Endothelial cell of umbilical vein (primary cell): Measurements from ENCODE around the gene NCAPH2. TPM values are rescaled to one million over a fixed set of nuclear protein-coding genes. Genes with fewer than 3 reads are reported as not detected.

Experiments
- BruUV-seq: library from RNA; stranded (reverse); fragments of 400-500 nt; replicated peaks from 2 replicates; lab custom pipeline; 2021; lab: Mats Ljungman, UMichigan
- CTCF ChIA-PET: fragments of 300-600, 350-600 bp; sonication (Branson Sonifier 250); formaldehyde crosslinking; loops from one replicate; lab custom pipeline; 2021; ENCODE audit warnings: antibody characterized with exemption, inconsistent platforms; lab: Charles Lee
- POLR2A ChIA-PET: fragments of 300-600, 350-600 bp; sonication (Branson Sonifier 250); formaldehyde crosslinking; loops from one replicate; lab custom pipeline; 2021; ENCODE audit warnings: antibody characterized with exemption, inconsistent platforms; lab: Charles Lee
- DNase-seq: peaks from one replicate; pipeline ENCODE4 v3.0.0-alpha.2; 2011; ENCODE audit warnings: low read depth, low spot score
- FAIRE-seq: peaks from 2 replicates; lab custom pipeline; 2011; peaks lifted over from hg19 to GRCh38; lab: Jason Lieb, UNC
- H2AFZ ChIP-seq: 2 replicates; pipeline ENCODE4 v1.6.0; 2012; ENCODE audit warnings: low read depth, low read length, control low read depth, inconsistent platforms
- H3K27ac ChIP-seq: 2 replicates; pipeline ENCODE4 v1.5.1; 2011; ENCODE audit warnings: low read depth, mild to moderate bottlenecking, control low read depth, low read length, moderate library complexity; ENCODE audit not compliant: insufficient read depth
- H3K27me3 ChIP-seq, 2 experiments: 2 replicates each; pipeline versions ENCODE4 v1.6.0 to v1.6.1; 2011; ENCODE audit warnings: low read length in 2 of 2, mixed read lengths in 1 of 2; ENCODE audit not compliant: control insufficient read depth in 2 of 2, insufficient read depth in 2 of 2
- H3K36me3 ChIP-seq, 2 experiments: 2 replicates in 1 of 2; 3 replicates in 1 of 2; pipeline ENCODE4 v1.5.1; 2011; ENCODE audit warnings: low read length in 2 of 2, mild to moderate bottlenecking in 1 of 2, moderate library complexity in 1 of 2; ENCODE audit not compliant: control insufficient read depth in 2 of 2, insufficient read depth in 2 of 2; ENCODE audit errors: extremely low read depth in 1 of 2
- H3K4me1 ChIP-seq: 3 replicates; pipeline ENCODE4 v1.5.1; 2011; ENCODE audit warnings: mild to moderate bottlenecking, low read length; ENCODE audit not compliant: control insufficient read depth, insufficient read depth; ENCODE audit errors: extremely low read depth
- H3K4me2 ChIP-seq: 2 replicates; pipeline ENCODE4 v1.6.1; 2011; ENCODE audit warnings: low read length, control low read depth, mixed read lengths; ENCODE audit not compliant: insufficient read depth
- H3K4me3 ChIP-seq, 3 experiments: fragments of 200-600 bp in 1 of 3; sonication (generic), shearing (Covaris generic) in 1 of 3; replicated peaks in 1 of 3; 2 replicates each; pipeline ENCODE4 v1.5.1; 2011 to 2016; ENCODE audit warnings: control low read depth in 3 of 3, low read length in 3 of 3, mild to moderate bottlenecking in 2 of 3, inconsistent platforms in 1 of 3, low read depth in 1 of 3, moderate library complexity in 1 of 3; ENCODE audit not compliant: insufficient read depth in 1 of 3
- H3K79me2 ChIP-seq: 2 replicates; pipeline ENCODE4 v1.6.0; 2012; ENCODE audit warnings: low read length, inconsistent platforms; ENCODE audit not compliant: control insufficient read depth, insufficient read depth
- H3K9ac ChIP-seq: replicated peaks from 2 replicates; pipeline ENCODE3; 2011; ENCODE audit warnings: low read length, control low read depth; ENCODE audit not compliant: insufficient read depth; ENCODE audit errors: extremely low read depth
- H3K9me1 ChIP-seq: replicated peaks from 3 replicates; pipeline ENCODE4 v1.6.0; 2011; ENCODE audit warnings: mild to moderate bottlenecking, low read length; ENCODE audit not compliant: control insufficient read depth, insufficient read depth; ENCODE audit errors: extremely low read depth
- H3K9me3 ChIP-seq: replicated peaks from 2 replicates; pipeline ENCODE4 v1.5.1; 2012; ENCODE audit warnings: low read length, inconsistent platforms; ENCODE audit not compliant: control insufficient read depth, insufficient read depth
- H4K20me1 ChIP-seq: replicated peaks from 2 replicates; pipeline ENCODE3; 2011; ENCODE audit warnings: mild to moderate bottlenecking, low read length; ENCODE audit not compliant: control insufficient read depth, insufficient read depth; ENCODE audit errors: extremely low read depth
- EZH2 ChIP-seq: IDR thresholded peaks from 2 replicates; pipeline ENCODE4 v1.6.1; 2012; ENCODE audit warnings: borderline replicate concordance, low read depth, mild to moderate bottlenecking, moderate library complexity, low read length, inconsistent platforms; ENCODE audit not compliant: severe bottlenecking
- FOS ChIP-seq: IDR thresholded peaks from 2 replicates; pipeline ENCODE4 v1.6.1; 2011; ENCODE audit warnings: mild to moderate bottlenecking, low read length, moderate library complexity, borderline replicate concordance; ENCODE audit not compliant: insufficient read depth
- GATA2 ChIP-seq: IDR thresholded peaks from 2 replicates; pipeline ENCODE4 v1.7.0; 2011; ENCODE audit warnings: low read depth, mild to moderate bottlenecking, moderate library complexity, mixed read lengths, low read length; ENCODE audit not compliant: insufficient read length, insufficient read depth
- JUN ChIP-seq: IDR thresholded peaks from 2 replicates; pipeline ENCODE4 v1.6.1; 2011; ENCODE audit warnings: borderline replicate concordance, low read depth; ENCODE audit not compliant: insufficient read length, insufficient read depth
- MAX ChIP-seq: IDR thresholded peaks from 2 replicates; pipeline ENCODE4 v1.6.1; 2011; ENCODE audit not compliant: insufficient read depth, insufficient read length
- MYC ChIP-seq: IDR thresholded peaks from one replicate; pipeline ENCODE4 v1.6.1; 2011; ENCODE audit warnings: mild to moderate bottlenecking, low read depth, low read length
- POLR2A ChIP-seq: IDR thresholded peaks from 2 replicates; pipeline ENCODE4 v1.6.1; 2012; ENCODE audit warnings: low read depth, mild to moderate bottlenecking, control low read depth, low read length
- POLR2AphosphoS5 ChIP-seq: IDR thresholded peaks from 2 replicates; pipeline ENCODE4 v1.6.1; 2012; ENCODE audit warnings: low read depth, mild to moderate bottlenecking, control low read depth, low read length, moderate library complexity; ENCODE audit not compliant: insufficient read depth
- dilution Hi-C: fragments of 300-500 bp; cut with MboI; formaldehyde crosslinking; loops from one replicate; pipeline ENCODE4 v1.15.0; 2019; ENCODE audit warnings: low sequenced_read_pairs; ENCODE audit not compliant: extremely low pct_ligation_motif_present
- intact Hi-C: fragments of 100-400 bp; cut with micrococcal nuclease; formaldehyde crosslinking; loops from one replicate; pipeline ENCODE4 v1.10.0; 2022
- polyA plus RNA-seq, 4 experiments: library from polyadenylated mRNA; depleted of rRNA in 3 of 4; stranded (reverse) in 3 of 4; unstranded in 1 of 4; fragments of >200 nt; gene quantifications; 2 replicates each; pipeline versions ENCODE4 v1.2.1 to v1.2.3, GENCODE V29; 2011 to 2012; ENCODE audit warnings: missing spikeins in 1 of 4
- total RNA-seq: library from RNA; stranded (reverse); gene quantifications from 2 replicates; pipeline ENCODE4 v1.2.3, GENCODE V29; 2021
- TF ChIP-seq, protein P1 (sequence below), 2 donors: IDR thresholded peaks; 1 replicate in 1 of 2; 2 replicates in 1 of 2; pipeline ENCODE4 v1.5.1; 2011; ENCODE audit warnings: low read length in 2 of 2, mild to moderate bottlenecking in 2 of 2, moderate library complexity in 2 of 2, control low read depth in 1 of 2, inconsistent platforms in 1 of 2, low read depth in 1 of 2; ENCODE audit not compliant: insufficient read depth in 1 of 2; ENCODE audit errors: extremely low read depth in 1 of 2

NCAPH2 gene
- total and polyA plus RNA-seq, 2 donors (not counting 3 experiments of a cell fraction or from before 2014, with no cell fraction given), result 42.4 to 43.2 TPM

DNA sequence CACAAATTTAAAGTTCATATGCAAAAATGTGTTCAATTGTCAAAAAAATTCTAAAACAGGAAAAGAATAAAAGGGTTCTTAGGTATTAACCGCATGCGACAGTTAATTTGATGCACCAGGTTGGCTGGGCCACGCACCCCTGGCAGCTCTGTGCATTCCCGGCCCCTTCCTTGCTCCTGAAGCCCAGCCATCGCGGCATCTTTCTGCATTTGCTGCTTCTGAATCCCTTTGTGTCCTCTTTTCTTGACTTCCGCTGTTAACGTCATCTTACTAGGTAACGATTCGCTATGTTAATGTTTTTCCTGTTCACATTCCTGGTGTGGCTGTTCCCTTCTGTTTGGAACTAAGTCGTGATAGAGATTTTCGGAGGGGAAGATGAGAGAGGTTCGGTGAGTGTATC, 29.7 kb downstream of the NCAPH2 start:
- intact Hi-C loops (no loop called here), dilution Hi-C loops (no loop called here)
- Histone ChIP-seq H3K9me3 (no peaks in the 10 kb centered on the region), H3K9ac (no peak overlapping the region), H3K27me3 (peaks cover 0 to 1% of the 10 kb centered on the region in 2 experiments), H3K27ac (no peak overlapping the region), H4K20me1 (no peaks in the 10 kb centered on the region), H3K79me2 (no peaks in the 10 kb centered on the region), H3K36me3 (no peaks in the 10 kb centered on the region), H2AFZ (no peak overlapping the region), H3K9me1 (no peaks in the 10 kb centered on the region), H3K4me2 (no peak overlapping the region), H3K4me3 (no peak overlapping the region), H3K4me1 (no peaks in the 10 kb centered on the region)
- FAIRE-seq (no peak), DNase-seq (no peak)
- no TSS peak for BruUV-seq
- POLR2A ChIA-PET, result no interaction called here
- TF ChIP-seq EZH2 (no peak), POLR2A (no peak), FOS (no peak), GATA2 (no peak), MAX (no peak), MYC (no peak), JUN (no peak), POLR2AphosphoS5 (no peak)
- TF ChIP-seq, protein P1, sequence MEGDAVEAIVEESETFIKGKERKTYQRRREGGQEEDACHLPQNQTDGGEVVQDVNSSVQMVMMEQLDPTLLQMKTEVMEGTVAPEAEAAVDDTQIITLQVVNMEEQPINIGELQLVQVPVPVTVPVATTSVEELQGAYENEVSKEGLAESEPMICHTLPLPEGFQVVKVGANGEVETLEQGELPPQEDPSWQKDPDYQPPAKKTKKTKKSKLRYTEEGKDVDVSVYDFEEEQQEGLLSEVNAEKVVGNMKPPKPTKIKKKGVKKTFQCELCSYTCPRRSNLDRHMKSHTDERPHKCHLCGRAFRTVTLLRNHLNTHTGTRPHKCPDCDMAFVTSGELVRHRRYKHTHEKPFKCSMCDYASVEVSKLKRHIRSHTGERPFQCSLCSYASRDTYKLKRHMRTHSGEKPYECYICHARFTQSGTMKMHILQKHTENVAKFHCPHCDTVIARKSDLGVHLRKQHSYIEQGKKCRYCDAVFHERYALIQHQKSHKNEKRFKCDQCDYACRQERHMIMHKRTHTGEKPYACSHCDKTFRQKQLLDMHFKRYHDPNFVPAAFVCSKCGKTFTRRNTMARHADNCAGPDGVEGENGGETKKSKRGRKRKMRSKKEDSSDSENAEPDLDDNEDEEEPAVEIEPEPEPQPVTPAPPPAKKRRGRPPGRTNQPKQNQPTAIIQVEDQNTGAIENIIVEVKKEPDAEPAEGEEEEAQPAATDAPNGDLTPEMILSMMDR (IDR thresholded peaks at IDR 0.05; ENCODE audit: extremely low read depth in 1 of 2, insufficient read depth in 1 of 2, low read depth in 1 of 2, low read length in 2 of 2), result no peak
- CTCF ChIA-PET, result interaction anchor here (0.9 kb wide), 1 partner anchor 12 kb away, joined by 3 read pairs; the partner anchor contains the start of gene SCO2
